ENCODE results near the gene LBH.

- TF ChIP-seq YY1 (IDR thresholded peaks at IDR 0.05; ENCODE audit: insufficient read depth, insufficient read length) = no peak
- TF ChIP-seq ZNF274 (IDR thresholded peaks at IDR 0.05; ENCODE audit: low read depth, low read length) = no peak
- no peak for TF ChIP-seq SUZ12 (IDR thresholded peaks at IDR 0.05; ENCODE audit: extremely low read depth, insufficient read depth, insufficient read length)
Observed at GRCh38 chr2:30300456-30301221, 69.3 kb downstream of the LBH start.
